ENCODE data around the gene TPO.
A peak's percentile ranks its signal among the peaks of the same experiment; 100 is the strongest.

Gene TPO

GRCh38 chr2:1550658-1551316, 137.5 kb downstream of the TPO start:
- peak; percentile 81 for DNase-seq (ENCODE audit: low spot score)
- TF ChIP-seq, protein P1, sequence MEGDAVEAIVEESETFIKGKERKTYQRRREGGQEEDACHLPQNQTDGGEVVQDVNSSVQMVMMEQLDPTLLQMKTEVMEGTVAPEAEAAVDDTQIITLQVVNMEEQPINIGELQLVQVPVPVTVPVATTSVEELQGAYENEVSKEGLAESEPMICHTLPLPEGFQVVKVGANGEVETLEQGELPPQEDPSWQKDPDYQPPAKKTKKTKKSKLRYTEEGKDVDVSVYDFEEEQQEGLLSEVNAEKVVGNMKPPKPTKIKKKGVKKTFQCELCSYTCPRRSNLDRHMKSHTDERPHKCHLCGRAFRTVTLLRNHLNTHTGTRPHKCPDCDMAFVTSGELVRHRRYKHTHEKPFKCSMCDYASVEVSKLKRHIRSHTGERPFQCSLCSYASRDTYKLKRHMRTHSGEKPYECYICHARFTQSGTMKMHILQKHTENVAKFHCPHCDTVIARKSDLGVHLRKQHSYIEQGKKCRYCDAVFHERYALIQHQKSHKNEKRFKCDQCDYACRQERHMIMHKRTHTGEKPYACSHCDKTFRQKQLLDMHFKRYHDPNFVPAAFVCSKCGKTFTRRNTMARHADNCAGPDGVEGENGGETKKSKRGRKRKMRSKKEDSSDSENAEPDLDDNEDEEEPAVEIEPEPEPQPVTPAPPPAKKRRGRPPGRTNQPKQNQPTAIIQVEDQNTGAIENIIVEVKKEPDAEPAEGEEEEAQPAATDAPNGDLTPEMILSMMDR (IDR thresholded peaks at IDR 0.05; ENCODE audit: extremely low read depth, missing control alignments) = peak; percentile 93

GRCh38 chr2:1551905-1552304, 138.6 kb downstream of the TPO start:
- no peak for DNase-seq (ENCODE audit: low spot score)
- TF ChIP-seq, protein P1 (IDR thresholded peaks at IDR 0.05; ENCODE audit: extremely low read depth, missing control alignments) = no peak

DNA sequence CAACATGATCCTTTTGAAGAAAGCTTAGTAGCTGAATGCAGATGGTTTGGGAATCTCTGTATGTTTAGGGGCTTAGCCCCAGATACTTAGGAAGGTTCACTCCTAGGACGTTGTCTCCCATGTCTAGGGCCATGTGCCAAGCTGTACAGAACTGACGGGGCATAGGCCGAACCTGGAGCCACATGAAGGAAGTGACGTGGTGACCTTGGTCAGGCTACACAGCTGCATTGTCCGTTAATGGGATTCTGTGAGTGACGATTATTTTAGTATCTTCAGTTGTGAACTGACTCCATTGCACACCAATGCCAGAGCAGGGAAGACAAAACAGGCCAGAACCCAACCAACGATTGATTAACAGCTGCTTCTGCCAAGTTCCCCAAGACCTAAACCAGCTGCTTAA, 139.3 kb downstream of the TPO start:
- DNase-seq (ENCODE audit: low spot score) = no peak

GRCh38 chr2:1553671-1554295, 140.5 kb downstream of the TPO start:
- TF ChIP-seq, protein P1 (IDR thresholded peaks at IDR 0.05; ENCODE audit: extremely low read depth, missing control alignments) = no peak
- DNase-seq (ENCODE audit: low spot score) = no peak

More for the DNA sequence above, 139.3 kb downstream of the TPO start:
- TF ChIP-seq, protein P1 (IDR thresholded peaks at IDR 0.05; ENCODE audit: extremely low read depth, missing control alignments) = no peak

DNA sequence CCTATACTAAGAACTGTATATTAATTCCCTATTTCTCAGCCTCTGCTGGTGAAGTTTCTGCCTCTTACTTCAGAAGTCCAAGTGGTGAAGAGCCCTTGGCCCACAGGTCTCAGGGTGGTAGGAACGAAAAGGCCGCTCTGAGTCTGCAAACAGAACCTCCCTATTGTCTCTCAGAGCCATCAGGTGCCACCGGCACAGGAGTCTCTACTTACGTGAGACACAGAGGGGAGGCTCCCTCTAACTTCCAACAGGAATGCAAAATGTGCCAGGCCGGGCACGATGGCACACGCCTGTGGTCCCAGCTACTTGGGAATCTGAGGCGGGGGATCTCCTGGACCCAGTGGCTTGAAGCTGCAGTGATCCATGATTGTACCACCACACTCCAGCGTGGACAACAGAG, 143.0 kb downstream of the TPO start:
- no peak for DNase-seq (ENCODE audit: low spot score)
- TF ChIP-seq, protein P1 (IDR thresholded peaks at IDR 0.05; ENCODE audit: extremely low read depth, missing control alignments) = no peak

DNA sequence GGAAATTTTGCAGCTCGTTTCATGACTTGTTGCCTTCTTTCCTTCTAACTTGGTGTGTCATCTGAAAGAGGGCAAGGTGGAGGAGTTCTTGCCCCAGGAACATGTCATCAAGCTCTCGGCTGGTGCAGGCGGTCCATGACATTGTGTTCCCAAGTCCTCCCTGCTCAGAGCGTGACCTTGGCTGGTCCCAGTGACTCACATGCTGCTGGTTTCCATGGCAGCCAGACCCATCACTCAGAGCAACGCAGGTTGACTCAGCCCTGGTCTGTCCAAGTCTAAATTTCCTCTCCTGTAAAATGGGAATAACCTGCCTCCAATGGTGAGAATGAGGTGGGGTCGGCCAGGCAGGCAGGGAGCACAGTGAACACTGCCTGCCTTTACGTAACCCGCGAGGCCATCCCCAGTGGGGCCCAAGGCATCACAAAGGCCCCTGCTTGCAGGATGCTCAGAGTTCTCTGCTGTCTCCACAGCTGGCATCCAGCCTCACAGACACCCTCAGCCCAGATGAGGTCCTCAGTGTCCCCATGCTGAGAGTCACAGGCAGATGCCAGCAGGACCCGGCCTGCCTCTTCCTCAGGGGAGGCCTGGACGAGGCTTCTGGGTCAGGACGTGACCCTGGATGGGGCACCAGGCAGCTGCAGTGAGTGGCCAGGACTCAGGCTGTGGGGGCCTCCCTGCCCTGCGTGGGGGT, 143.7 kb downstream of the TPO start:
- DNase-seq (ENCODE audit: low spot score) = no peak
- TF ChIP-seq, protein P1 (IDR thresholded peaks at IDR 0.05; ENCODE audit: extremely low read depth, missing control alignments) = no peak

- no peak for DNase-seq (ENCODE audit: low spot score)
- TF ChIP-seq, protein P1 (IDR thresholded peaks at IDR 0.05; ENCODE audit: extremely low read depth, missing control alignments) = no peak
Measured at GRCh38 chr2:1557467-1557820, 144.2 kb downstream of the TPO start.

All from GM20000 (cell line).